ENCODE results near the gene CAPN5.

CAPN5 gene

DNA sequence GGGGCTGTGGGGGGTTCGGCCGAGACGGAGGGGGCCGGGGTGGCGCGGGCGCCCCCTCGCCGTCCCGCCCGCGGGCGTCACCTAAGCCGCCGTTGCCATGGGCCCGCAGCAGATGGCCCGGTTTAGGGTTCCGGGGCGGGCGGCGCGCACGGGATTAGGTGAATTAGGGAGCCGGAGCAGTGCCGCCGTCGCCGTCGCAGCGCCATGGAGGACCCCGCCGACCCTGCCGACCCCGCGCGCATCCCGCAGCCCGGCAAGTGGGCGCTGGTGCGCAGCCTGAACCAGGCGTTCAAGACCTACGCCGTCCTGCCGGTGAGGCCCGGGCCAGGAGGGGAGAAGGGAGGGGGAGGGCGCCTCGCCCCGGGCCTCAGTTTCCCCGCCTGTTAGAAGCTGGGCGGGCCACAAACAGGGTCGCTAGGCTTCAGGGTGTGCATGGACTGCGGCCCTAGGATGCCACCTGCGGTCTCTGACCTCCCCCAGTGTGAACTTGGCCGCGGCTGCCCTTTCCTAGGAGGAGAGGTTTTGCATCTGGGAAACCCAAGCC lies 71.4 kb downstream of the CAPN5 start:
- no peak for DNase-seq

GRCh38 chr11:77139201-77139600 lies 72.4 kb downstream of the CAPN5 start:
- DNase-seq, result no peak

- no peak for DNase-seq
These were observed 73.6 kb downstream of the CAPN5 start for GRCh38 chr11:77140231-77140851.

GRCh38 chr11:77141034-77141433 lies 74.3 kb downstream of the CAPN5 start:
- DNase-seq, result peak; percentile 8 to 31

GRCh38 chr11:77141475-77141874 lies 74.7 kb downstream of the CAPN5 start:
- DNase-seq, result no peak

DNA sequence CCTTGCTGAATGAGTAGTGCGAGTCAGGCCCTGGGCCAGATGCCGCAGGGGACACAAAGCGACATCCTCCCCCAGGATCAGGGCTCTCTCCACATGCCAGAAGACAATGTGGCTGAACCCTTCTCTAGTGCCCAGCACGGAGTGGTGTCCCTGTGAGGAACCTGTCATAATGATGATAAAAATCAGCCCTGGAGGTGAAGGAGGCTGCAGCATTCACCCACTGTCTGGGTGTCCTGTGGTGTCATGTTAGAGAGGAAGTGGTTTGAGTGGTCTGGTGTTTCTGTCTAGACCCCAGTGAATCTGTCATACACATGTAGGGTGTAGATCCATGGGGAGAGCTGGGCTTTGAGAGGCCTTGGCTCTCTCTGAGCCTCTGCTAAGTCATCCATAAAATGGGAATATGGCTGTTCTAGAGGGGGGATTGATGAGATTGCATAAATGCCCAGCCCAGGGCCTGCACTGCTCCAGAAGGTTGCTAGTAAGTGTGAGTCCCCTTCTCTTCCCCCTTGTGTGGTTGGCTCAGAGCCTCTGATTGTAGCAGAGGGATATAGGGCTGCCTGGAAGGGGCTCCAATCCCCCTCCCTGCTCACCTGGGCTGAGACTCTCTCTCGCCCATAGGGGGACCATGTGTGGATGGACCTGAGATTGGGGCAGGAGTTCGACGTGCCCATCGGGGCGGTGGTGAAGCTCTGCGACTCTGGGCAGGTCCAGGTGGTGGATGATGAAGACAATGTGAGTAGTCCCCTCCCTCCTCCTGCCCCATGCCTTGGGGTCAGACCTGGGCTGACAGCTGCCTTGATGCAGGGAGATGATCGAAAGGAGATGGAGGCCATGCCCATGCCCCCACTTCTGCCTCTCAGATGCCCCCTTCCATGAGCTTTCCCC lies 75.6 kb downstream of the CAPN5 start:
- DNase-seq, result no peak

DNA sequence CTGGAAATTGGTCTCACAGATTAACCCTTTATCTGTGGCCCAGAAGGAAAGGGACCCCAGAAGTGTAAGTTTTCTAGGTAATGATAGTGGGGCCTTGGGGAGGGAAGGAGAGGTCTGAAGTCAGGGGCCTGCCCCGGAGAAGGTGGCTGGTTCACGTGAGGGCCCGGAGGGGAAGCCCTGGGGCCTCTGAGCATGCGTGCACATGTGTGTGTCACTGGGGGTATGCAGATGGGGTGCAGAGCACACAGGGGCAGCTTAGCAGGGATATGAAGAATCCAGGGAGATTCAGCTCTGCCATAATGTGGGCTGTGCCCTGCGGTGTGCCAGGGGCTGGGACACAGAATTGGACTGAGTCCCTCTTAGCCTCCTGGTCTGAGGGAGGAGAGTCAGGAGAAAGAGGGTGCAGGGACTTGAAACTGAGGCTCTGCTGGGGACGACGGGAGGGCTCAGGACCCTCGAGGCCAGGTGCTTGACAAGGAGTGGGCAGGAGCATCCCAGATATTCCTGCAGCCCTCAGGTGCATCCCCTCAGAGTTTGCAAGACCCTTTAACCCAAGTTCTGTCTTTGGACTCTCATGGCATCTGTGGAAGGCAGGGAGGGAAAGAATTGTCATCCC lies 76.7 kb downstream of the CAPN5 start:
- DNase-seq, result no peak

GRCh38 chr11:77144196-77144856 lies 77.6 kb downstream of the CAPN5 start:
- DNase-seq, result no peak

- no peak for DNase-seq
These were observed 78.2 kb downstream of the CAPN5 start for GRCh38 chr11:77144857-77145428.

DNA sequence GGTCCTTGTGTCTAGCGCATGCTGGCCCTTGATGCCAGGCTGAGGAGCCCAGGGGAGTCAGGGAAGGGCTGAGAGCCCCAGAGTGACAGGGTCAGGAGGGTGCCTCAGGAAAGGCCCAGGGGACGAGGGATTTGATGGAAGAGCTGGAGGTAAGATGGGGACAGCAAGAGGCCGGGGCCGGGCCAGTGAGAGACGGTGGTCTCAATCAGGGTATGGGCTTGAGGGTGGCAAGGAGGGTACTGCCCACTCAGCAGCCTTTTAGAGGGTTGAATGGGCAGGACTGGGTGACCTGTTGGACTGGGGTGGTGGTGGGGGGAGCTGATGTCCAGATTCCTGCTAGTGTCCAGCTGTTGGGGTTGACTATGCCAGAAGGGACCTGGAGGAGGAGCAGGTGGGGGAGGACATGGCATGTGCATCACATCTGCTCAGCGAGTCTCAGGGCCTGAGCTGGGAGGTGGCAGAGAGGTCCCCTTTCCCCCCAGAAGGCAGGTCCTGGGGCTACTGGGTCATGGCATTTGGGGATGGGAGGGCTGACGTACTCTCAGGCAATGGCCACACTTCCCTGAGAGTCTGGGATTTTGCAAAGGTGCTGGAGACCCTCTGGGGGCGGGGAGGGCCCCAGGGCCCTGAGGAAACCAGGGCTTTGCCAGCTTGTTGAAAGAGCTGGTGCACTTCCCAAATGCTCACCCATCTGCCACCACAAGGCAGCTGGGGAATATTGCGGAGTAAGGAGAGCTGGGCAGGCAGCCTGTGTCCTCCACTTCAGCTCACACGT lies 79.7 kb downstream of the CAPN5 start:
- no peak for DNase-seq

GRCh38 chr11:77147036-77147315 lies 80.2 kb downstream of the CAPN5 start:
- no peak for DNase-seq

GRCh38 chr11:77147668-77148321 lies 81.0 kb downstream of the CAPN5 start:
- DNase-seq, result peak in 1 of 2 experiments; percentile 3

DNA sequence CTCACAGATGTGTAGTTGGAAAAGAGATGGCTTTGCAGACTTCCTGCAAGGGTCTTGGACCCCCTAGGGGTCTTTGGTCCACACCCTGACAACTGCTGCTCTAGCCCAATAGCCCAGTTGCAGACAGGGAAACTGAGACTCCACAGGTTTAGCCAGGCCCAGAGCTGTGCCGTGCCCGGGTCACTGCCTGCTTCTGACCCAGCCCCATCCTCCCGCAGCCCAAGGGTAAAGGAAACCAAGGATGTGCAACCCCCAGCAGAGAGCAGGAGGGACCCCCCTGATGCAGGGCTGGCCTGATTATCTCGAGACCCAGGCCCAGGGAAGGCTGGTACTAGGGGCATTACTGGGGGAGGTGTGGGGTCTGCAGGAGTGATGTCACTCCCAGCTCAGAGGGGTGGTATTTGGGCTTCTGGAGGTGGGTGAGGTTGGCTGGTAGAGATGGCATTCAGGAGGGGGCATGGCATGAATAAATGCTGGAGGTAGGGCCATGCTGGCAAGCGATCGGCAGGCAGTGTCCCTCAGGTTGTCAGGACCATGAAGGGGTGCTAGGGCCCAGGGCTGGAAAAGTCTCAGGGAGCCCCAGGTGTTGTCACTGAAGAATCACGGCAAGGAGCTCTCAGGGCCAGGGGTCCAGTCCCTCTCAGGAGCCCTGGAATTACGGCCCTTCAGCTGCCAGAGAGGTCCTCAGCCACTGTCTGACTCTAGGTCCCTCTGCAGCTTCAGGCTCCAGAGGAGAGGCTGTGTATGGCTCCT lies 82.4 kb downstream of the CAPN5 start:
- no peak for DNase-seq

DNA sequence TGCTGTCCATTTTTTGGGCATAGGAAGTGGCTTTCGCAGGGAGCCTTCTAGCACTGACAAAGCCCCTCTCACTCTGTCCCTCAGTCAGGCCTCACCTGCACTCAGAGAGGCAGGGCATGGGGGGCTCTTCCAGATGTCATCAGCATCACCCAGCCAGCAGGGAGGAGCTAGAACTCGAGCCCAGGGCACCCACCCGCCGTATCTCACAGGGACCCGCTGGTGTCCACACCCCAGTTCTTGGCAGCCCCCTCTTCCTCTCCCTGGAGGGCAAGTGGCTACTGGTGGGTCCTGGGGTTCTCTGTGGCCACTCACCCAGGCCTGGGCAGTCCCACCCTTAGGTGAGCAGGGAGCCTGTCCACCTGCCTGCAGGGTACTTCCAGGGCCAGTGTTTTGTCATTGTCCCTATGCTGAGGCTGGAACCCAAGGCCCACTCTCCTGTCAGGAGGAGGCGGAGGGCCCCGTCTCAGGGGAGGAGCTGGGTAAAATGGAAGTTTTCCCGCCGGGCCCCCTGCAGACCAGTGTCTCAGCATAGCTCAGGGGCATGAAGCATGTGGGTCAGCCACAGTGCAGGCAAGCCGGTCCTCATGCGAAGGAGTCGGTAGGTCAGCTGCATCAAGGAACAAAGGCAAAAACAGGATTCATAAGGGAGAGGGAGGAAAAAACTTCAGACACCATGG lies 83.1 kb downstream of the CAPN5 start:
- no peak for DNase-seq

- DNase-seq, result no peak
These were observed 84.1 kb downstream of the CAPN5 start for GRCh38 chr11:77150836-77151235.

DNA sequence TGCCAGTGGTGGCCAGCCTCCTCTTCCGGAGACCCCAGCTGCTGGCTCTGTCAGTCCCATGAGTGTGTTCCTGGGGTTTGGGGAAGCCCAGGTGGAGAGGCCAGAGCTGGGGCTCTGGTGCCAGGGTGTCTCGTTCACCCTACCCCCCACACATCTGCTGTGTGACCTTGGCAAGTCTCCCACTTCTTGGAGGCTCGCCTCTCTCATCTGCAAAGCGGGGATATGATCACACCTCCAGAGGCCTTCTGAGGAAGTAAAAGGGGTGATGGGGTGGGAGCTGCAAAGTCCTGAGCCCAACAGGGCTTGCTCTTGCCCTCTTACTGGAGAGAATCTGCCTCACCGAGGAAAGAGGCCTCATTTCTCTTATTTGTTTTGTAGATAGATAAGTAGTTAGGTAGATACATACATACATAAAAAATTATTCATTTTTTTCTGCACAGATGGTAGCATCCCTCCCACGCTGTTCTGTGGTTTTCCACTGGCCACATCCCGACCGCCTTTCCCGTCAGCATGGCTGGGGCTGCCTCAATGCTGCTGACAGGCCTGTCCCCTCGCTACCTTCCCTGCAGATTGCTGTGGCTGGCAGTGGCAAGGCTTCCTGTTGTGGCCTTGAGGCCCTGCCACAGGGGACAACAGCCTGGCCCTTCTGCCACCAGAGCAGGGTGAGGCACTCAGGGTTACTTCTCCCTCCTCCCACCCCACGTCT lies 85.2 kb downstream of the CAPN5 start:
- no peak for DNase-seq

GRCh38 chr11:77152846-77153245 lies 86.1 kb downstream of the CAPN5 start:
- no peak for DNase-seq

- no peak for DNase-seq
These were observed 86.8 kb downstream of the CAPN5 start for GRCh38 chr11:77153276-77154185.

Data from NCI-H187 (cell line).